CD4-positive, alpha-beta T cell treated with Interleukin-4 for 1 hour (primary cell): ENCODE data around the gene PSMB11.

ENCODE experiments used
- DNase-seq, 2 donors: peaks; one replicate each; pipeline ENCODE4 v3.0.0-alpha.2; 2020 to 2022

PSMB11 gene

GRCh38 chr14:23044840-23045239 is 2.8 kb downstream of the PSMB11 start:
- DNase-seq, result no peak

DNA sequence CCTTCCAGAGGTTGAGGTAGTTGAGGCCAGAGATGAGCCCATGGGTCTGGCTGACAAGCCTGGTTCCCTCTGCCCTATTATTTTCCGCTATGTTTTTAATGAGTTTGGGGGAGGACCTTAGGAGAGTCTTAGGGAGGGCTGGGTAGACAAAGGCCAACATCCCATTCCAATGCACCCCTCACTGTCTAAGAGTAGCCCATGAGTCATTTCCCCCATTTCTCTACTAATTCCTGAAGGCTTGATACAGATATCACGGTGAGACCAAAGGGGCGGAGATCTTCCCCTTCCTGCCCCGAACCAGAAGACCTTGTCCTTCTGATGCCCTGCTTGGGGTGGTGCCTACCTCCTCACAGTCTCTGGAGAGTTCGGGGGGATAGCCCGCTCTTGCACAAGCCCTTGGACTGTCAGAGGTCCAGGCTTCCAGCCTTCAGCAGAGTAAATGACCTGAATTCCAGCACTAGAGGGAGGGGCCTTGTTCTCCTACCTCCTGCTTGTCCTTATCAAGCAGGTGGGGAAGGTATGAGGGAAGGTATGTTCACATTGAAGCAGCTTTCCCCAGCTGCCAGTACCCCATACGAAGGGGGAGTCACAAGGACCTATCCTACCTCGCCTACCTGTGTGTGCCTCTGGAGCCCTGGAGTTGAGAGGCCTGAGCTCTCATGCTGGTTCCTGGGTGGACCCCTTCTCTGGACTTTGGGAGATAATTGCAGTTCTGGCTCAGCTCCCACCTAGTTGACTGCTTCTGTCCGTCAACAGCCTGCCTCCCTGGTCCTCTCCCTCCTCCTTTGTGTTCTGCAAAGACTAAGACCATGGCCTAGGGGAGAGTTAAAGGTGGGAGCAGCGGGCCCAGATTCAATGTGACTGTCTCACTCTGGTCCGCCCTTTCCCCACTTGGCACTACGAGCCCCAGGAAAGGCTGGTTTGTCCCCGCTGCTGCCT is 3.7 kb downstream of the PSMB11 start:
- DNase-seq, result no peak

DNA sequence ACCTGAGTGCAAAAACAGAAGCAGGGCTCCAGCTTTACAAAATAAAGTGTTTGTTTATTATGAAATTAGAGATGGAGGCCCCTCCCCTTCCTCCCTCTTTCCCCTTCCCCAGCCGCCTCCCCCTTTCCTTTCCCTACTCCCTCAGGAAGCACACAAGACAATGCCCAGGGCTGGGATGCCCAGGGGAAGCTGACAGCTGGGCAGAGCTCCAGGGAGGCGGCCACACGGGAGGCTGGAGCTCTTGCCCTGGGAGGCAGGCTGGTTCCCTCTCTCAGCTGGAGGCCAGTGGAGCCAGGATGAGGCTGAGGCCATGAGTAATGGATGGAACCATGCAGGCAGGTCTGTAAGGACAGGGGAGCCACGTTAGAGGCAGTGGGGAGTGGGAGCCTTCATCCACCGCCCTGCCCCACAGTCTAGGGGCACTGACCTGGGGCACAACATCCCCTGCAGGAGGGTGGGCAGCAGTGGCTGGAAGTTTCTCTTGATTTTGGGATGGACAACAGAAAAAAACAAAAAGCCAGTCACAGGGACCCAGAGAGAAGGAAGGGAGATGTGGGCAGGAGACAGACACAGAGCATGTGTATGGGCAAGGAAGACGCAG is 5.1 kb downstream of the PSMB11 start:
- no peak for DNase-seq

GRCh38 chr14:23047751-23048693 is 6.0 kb downstream of the PSMB11 start:
- DNase-seq, result no peak

DNA sequence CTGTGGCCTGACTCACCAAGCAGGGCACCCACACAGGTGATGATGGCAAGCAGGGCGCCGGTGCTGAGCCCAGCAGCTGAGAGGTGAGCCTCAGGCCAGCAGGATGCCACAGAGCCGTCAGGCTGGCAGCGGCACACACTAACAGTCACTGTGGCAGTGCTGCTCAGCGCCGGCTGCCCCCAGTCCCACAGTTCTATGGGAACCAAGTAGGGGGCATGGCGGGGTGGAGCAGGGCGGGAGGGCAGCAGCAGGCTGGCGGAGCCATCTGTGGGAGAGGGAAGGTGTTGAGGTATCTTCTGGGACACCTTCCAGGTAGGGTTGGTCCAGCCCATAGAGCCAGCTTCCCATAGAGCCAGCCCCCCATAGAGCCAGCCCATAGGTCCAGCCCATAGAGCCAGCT is 7.0 kb downstream of the PSMB11 start:
- no peak for DNase-seq

GRCh38 chr14:23051141-23052057 is 9.4 kb downstream of the PSMB11 start:
- DNase-seq, result no peak

DNA sequence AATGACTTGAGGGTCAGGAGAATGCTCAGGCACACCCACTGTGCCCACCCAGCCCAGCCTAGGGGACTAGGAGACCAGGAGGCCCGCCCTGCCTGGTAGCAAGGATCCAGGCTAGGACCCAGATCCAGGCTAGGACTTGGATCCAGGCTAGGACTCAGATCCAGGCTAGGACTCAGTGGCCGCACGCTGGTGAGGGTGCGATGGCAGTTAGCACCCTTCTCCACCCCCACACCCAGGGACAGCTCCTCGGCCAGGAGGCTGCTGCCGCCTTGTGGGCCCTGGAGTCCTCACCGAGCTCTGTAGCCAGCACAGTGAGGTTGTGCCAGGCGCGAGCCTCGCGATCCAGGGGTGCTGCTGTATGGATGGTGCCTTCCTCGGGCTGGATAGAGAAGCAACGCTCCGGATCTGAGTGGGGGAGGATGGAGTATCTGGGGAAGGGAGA is 10.2 kb downstream of the PSMB11 start:
- no peak for DNase-seq

GRCh38 chr14:23052671-23053070 is 10.7 kb downstream of the PSMB11 start:
- no peak for DNase-seq

DNA sequence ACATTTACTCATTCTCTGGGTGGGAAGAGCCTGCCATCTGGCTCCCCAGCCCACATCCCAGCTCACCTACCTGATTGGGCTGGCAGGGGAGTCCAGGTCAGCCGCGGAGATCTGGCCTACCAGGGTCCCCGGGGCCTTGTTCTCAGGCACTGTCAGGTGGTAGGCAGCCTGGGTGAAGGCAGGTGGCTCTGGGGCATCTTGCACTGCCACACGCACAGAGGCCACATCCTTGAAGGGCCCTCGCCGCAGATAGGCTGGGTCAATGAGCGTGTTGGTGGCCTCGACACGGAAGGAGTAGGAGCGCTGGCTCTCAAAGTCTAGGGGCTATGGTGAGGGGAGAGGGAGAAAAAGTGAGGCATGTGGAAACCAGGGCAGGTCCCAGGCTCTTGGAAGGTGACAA is 11.4 kb downstream of the PSMB11 start:
- DNase-seq, result no peak

DNA sequence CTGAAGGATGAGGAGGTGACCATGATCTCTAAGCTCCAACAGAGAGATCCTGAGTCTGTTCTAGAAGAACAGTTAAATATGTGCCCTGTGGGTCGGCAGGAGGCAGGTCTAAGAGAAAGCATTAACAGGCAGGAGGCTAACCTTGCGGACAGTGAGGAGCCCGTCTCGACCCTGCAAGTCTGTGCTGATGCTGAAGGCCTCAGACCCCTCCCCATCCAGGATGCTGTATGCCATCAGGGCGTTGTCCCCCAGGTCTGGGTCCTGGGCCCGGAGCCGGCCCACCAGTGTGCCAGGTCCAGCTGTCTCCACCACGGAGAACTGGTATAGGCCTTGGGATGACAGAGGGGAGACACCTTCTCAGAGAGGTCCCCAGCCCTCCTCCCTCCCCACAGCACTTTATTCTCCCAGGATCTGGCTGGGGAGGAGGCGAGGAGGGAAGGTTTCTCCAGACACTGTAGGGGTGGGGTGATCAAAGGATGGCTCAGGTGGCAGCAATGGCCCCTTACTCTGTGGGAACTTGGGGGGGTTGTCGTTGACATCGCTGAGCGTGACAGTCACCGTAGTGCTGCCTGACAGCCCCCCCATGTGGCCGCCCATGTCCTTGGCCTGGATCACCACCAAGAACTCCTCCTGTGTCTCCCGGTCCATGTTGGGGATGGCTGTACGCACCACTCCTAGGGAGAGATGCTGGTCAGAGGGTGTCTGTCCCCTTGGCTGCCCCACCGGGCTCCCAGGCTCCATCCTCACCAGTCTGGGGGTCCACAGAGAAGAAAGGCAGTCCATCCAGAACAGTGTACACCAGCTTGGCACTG is 12.2 kb downstream of the PSMB11 start:
- DNase-seq, result no peak

- no peak for DNase-seq
Observed at GRCh38 chr14:23055147-23055550, 13.1 kb downstream of the PSMB11 start.

DNA sequence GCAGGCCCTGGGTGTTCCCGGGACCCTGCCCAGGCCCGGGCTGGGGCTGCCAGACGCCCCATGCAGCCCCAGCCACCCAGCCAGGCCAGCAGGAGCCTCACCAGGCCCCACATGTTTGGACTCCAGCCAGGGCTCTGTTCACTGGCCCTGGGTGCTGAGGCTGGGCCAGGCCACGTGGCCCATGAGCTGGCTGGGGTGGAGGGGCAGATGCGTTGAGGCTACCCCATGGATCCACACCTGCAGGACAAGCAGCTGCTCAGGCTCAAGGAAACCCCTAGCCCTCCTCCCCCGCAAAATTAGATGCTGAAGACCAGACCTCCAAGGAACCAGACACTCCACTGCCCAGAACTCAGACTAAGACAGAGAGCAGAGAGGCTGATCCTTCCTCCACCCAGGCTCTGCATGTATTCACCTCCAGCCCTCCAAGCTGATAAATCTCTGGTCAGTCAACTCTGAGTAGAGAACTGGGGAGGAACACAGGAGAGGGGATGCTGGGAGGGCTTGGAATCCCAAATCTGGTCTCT is 13.7 kb downstream of the PSMB11 start:
- no peak for DNase-seq

GRCh38 chr14:23056145-23056955 is 14.3 kb downstream of the PSMB11 start:
- DNase-seq, result peak; percentile 72 to 75

DNA sequence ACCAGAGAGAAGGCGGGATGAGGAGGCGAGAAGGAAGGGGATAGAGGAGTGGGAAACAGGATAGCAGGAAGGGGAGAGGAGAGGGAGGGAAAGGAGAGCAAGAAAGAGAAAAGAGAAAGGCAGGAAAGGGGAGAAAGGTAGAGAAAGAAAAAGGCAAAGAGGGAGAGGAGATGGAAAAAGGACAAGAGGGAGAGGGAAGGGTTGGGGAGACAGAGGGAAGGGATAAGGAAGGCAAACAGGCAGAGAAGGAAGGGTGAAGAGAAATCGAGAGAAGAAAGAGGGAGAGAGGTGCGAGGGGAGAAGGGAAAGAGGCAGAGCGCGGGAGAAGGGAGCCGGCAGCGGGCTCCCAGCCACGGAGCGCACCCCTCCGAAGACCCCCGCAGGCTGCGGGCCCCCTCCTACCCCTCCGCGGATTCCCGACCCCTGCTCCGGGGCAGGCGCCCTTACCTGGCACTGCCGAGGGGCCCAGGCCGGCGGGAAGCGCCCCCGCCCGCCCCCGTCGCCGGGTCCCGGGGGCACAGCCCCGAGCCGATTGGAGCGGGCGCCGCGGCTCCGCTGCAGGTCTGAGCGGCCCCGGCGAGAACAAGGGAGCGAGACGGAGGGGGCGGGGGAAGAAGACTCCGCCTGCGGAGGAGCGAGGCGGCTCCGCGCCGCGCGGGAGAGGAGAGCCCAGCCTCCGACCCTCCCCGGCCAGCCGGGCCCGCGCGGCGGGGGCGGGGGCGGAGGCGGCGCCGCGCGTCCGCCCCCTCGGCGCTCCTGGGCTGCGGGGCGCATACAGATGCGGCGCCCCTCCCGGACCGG is 15.1 kb downstream of the PSMB11 start, which contains the start of gene CDH24:
TSS of gene CDH24 (minus strand) at position 565 of the 801 bp plus-strand sequence. CDS start 1,787 bp downstream, outside the sequence.
- peak; percentile 60 to 72 for DNase-seq

GRCh38 chr14:23057757-23058653 is 16.0 kb downstream of the PSMB11 start:
- DNase-seq, result peak; percentile 85 to 86

GRCh38 chr14:23058654-23059504 is 16.9 kb downstream of the PSMB11 start:
- DNase-seq, result no peak
